ENCODE results near the gene KLHL17. TPM values are rescaled to one million over a fixed set of nuclear protein-coding genes. Genes with fewer than 3 reads are reported as not detected.

The KLHL17 gene
- total and polyA plus RNA-seq, 9 of the 15 experiments (the other 6 are each of a cell fraction or from before 2014, with no cell fraction given), result 0.14 to 84.8 (median 13.0) TPM

GRCh38 chr1:942864-943533, 17.4 kb upstream of the KLHL17 start (continued):
- TF ChIP-seq ZNF318 (IDR thresholded peaks at IDR 0.05; ENCODE audit: borderline replicate concordance in 1 of 2, low read depth in 1 of 2), result no peak
- TF ChIP-seq NFYB (IDR thresholded peaks at IDR 0.05; ENCODE audit: extremely low read depth, insufficient read length), result no peak
- TF ChIP-seq ZBTB26 (CRISPR knock-in tag; IDR thresholded peaks at IDR 0.05), result 0 out of 2 replicates have a peak, but pooled peaks have one; percentile 18
- peak; percentile 79 for TF ChIP-seq POLR2A (conservative IDR thresholded peaks at IDR 0.05)
- no peak for TF ChIP-seq ZBTB7A (IDR thresholded peaks at IDR 0.05; ENCODE audit: borderline replicate concordance, control insufficient read depth, low read depth, low read length)
- TF ChIP-seq BHLHE40 (IDR thresholded peaks at IDR 0.05; ENCODE audit: low read length), result no peak
- no peak for TF ChIP-seq GTF2A2 (tag; IDR thresholded peaks at IDR 0.05)
- no peak for TF ChIP-seq ARID2 (IDR thresholded peaks at IDR 0.05)
- peak; percentile 50; the same call in 1 of the 2 replicates for TF ChIP-seq PTBP1 (IDR thresholded peaks at IDR 0.05; ENCODE audit: low read depth, low read length)
- no peak for TF ChIP-seq ZNF41 (CRISPR knock-in tag; conservative IDR thresholded peaks at IDR 0.05)
- no peak for TF ChIP-seq PTTG1 (tag; IDR thresholded peaks at IDR 0.05; ENCODE audit: low read depth)
- 0 out of 2 replicates have a peak, but pooled peaks have one; percentile 6 for TF ChIP-seq ZKSCAN1 (IDR thresholded peaks at IDR 0.05; ENCODE audit: low read depth, low read length)
- TF ChIP-seq, protein P1, sequence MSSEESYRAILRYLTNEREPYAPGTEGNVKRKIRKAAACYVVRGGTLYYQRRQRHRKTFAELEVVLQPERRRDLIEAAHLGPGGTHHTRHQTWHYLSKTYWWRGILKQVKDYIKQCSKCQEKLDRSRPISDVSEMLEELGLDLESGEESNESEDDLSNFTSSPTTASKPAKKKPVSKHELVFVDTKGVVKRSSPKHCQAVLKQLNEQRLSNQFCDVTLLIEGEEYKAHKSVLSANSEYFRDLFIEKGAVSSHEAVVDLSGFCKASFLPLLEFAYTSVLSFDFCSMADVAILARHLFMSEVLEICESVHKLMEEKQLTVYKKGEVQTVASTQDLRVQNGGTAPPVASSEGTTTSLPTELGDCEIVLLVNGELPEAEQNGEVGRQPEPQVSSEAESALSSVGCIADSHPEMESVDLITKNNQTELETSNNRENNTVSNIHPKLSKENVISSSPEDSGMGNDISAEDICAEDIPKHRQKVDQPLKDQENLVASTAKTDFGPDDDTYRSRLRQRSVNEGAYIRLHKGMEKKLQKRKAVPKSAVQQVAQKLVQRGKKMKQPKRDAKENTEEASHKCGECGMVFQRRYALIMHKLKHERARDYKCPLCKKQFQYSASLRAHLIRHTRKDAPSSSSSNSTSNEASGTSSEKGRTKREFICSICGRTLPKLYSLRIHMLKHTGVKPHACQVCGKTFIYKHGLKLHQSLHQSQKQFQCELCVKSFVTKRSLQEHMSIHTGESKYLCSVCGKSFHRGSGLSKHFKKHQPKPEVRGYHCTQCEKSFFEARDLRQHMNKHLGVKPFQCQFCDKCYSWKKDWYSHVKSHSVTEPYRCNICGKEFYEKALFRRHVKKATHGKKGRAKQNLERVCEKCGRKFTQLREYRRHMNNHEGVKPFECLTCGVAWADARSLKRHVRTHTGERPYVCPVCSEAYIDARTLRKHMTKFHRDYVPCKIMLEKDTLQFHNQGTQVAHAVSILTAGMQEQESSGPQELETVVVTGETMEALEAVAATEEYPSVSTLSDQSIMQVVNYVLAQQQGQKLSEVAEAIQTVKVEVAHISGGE (CRISPR knock-in tag; IDR thresholded peaks at IDR 0.05), result no peak
- peak; percentile 37 for TF ChIP-seq CHD2 (IDR thresholded peaks at IDR 0.05; ENCODE audit: low read depth, low read length)
- no peak for TF ChIP-seq MXI1 (IDR thresholded peaks at IDR 0.05; ENCODE audit: low read depth, low read length)
